Sigmoid colon (tissue), 7 donors: ENCODE results near the gene ROBO3. TPM values are rescaled to one million over a fixed set of nuclear protein-coding genes. Genes with fewer than 3 reads are reported as not detected.

ENCODE experiments used
- DNase-seq: peaks from one replicate; pipeline ENCODE4 v3.0.0-alpha.2; 2019
- H3K27ac ChIP-seq, 4 donors: fragments of 200-600 bp; sonication (generic); one replicate each; pipeline ENCODE4 v1.5.1; 2016 to 2019; ENCODE audit warnings: mild to moderate bottlenecking in 1 of 4
- H3K27me3 ChIP-seq, 3 donors: fragments of 200-600 bp; sonication (generic); one replicate each; pipeline ENCODE4 v1.5.1; 2019; ENCODE audit warnings: mild to moderate bottlenecking in 1 of 3
- H3K36me3 ChIP-seq, 4 donors: fragments of 200-600 bp; sonication (generic); one replicate each; pipeline ENCODE4 v1.5.1; 2016 to 2019
- H3K4me1 ChIP-seq, 4 donors: fragments of 200-600 bp; sonication (generic); one replicate each; pipeline ENCODE4 v1.5.1; 2017 to 2019
- H3K4me3 ChIP-seq, 4 donors: fragments of 200-600 bp; sonication (generic); one replicate each; pipeline ENCODE4 v1.5.1; 2017 to 2019; ENCODE audit warnings: mild to moderate bottlenecking in 2 of 4, moderate library complexity in 1 of 4
- H3K9me3 ChIP-seq, 4 donors: fragments of 200-600 bp in 3 of 4; sonication (generic) in 3 of 4; one replicate each; pipeline versions ENCODE4 v1.5.1 to v1.6.1; 2013 to 2019
- EP300 ChIP-seq, 4 donors: sonication (generic); formaldehyde crosslinking; IDR thresholded peaks; one replicate each; pipeline ENCODE4 v1.6.1; 2017; ENCODE audit warnings: antibody characterized with exemption in 4 of 4
- POLR2A ChIP-seq, 2 donors: fragments of 450-650 bp; IDR thresholded peaks; one replicate each; pipeline ENCODE4 v1.6.1; 2016; ENCODE audit warnings: antibody characterized with exemption in 2 of 2, mild to moderate bottlenecking in 2 of 2, moderate library complexity in 2 of 2
- POLR2AphosphoS5 ChIP-seq, 4 donors: sonication (generic); formaldehyde crosslinking; IDR thresholded peaks; one replicate each; pipeline ENCODE4 v1.6.1; 2017; ENCODE audit warnings: antibody characterized with exemption in 4 of 4
- WGBS, 2 donors: extraction: QIAGEN DNeasy Blood & Tissue Kit; methylation state at CpG; one replicate each; pipeline ENCODE4 v1.1.7; 2013; 5-methylcytosine and 5-hydroxymethylcytosine counted together
- intact Hi-C: fragments of 100-400 bp; cut with DNase I; formaldehyde crosslinking; loops from one replicate; pipeline ENCODE4 v1.15.1; 2023
- polyA plus RNA-seq, 3 donors: library from polyadenylated mRNA; stranded (reverse); fragments of 200-250 nt; gene quantifications; one replicate each; pipeline ENCODE4 v1.2.3, GENCODE V29; 2013
- total RNA-seq, 4 donors: library from RNA; depleted of rRNA; stranded (reverse); fragments of >200 nt; gene quantifications; one replicate each; pipeline ENCODE4 v1.1.0, GENCODE V29; 2016
- TF ChIP-seq, protein P1 (sequence below), 4 experiments: fragments of 450-650 bp in 3 of 4; fragments of 200-600 bp in 1 of 4; IDR thresholded peaks; one replicate each; pipeline ENCODE4 v1.5.1; 2016 to 2019; ENCODE audit warnings: antibody characterized with exemption in 4 of 4, mild to moderate bottlenecking in 3 of 4, moderate library complexity in 2 of 4
- donor health status: healthy with polysubstance abuse.
- donor health status: Bipolar disorder and iron deficiency.
- donor health status: healthy.

Gene ROBO3
- total and polyA plus RNA-seq, 7 donors = 1.6 to 37.7 (median 9.1) TPM

DNA sequence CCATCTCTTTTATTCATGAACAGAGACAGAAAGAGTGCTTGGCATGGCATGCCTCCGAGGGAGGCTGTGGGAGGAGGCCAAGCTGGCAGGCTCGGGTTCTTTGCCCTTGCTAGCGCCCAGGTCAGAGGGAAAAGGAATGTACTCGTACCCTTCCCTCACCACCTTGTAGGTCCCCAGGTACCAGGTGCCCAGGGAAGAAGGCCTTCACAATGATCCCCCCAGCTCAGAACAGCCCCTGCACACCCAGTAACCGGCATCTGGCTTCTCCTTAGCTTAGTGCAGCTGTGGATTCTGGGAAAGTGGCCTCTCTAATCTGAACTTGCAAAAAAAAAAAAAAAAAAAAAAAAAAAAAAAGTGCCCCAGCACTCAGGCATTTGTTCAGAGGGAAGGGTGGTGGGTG is 55.1 kb downstream of the ROBO3 start:
- peaks cover 5 to 12% (median 6%) of the 10 kb centered on the region in 3 donors for H3K27me3 ChIP-seq
- no peaks in the 10 kb centered on the region for H3K9me3 ChIP-seq
- 91 to 95% methylated on average over 5 of the region's 5 CpGs for WGBS, 2 donors
- no peak for TF ChIP-seq EP300 (IDR thresholded peaks at IDR 0.05)
- no peak for TF ChIP-seq POLR2A (IDR thresholded peaks at IDR 0.05)
- TF ChIP-seq POLR2AphosphoS5 (IDR thresholded peaks at IDR 0.05) = no peak
- TF ChIP-seq, protein P1, sequence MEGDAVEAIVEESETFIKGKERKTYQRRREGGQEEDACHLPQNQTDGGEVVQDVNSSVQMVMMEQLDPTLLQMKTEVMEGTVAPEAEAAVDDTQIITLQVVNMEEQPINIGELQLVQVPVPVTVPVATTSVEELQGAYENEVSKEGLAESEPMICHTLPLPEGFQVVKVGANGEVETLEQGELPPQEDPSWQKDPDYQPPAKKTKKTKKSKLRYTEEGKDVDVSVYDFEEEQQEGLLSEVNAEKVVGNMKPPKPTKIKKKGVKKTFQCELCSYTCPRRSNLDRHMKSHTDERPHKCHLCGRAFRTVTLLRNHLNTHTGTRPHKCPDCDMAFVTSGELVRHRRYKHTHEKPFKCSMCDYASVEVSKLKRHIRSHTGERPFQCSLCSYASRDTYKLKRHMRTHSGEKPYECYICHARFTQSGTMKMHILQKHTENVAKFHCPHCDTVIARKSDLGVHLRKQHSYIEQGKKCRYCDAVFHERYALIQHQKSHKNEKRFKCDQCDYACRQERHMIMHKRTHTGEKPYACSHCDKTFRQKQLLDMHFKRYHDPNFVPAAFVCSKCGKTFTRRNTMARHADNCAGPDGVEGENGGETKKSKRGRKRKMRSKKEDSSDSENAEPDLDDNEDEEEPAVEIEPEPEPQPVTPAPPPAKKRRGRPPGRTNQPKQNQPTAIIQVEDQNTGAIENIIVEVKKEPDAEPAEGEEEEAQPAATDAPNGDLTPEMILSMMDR (IDR thresholded peaks at IDR 0.05) = no peak
- H3K4me1 ChIP-seq = peaks cover 0 to 11% (median 6%) of the 10 kb centered on the region in 4 donors
- no peak for DNase-seq
- intact Hi-C loops = no loop called here
- H3K4me3 ChIP-seq = peak overlapping the region in 2 of 4 donors; percentile 46 to 52
- no peaks in the 10 kb centered on the region for H3K36me3 ChIP-seq
- H3K27ac ChIP-seq = no peak overlapping the region

DNA sequence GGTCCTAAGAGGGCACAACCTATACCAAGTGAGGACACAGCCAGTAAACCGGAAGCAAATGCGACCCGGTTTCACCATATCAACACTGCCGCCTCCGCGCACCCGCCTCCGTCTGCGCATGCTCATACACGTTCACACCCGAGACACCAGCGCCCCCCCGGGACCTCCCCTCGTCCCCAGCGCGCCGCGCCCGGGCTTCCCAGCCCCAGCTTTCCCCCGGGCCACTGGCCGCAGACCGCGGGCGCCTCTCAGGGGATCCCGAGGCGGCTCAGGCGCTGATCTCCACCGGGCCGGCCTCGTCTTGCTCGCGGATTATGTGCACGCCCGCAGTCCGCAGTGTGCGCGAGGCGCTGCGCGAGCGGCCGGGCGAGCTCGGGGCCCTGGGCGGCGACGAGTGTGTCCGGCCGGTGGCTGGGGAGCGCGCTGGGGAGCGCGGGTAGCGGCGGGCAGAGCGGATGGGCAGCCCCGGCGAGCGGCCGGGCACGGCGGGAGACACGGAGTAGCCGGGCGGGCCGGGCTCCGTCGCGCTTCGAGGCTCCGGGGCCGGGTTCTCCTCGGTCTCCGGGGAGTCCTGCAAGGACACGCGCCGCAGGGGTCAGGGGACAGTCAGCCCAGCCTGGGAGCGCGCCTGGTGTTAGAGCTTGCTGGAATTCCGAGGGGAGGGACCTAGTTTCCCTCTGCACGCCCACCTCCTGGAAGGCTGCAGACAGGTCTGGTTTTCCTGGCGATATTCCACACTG is 55.8 kb downstream of the ROBO3 start:
- peak overlapping the region; percentile 15 to 52 (median 45) for H3K4me3 ChIP-seq
- WGBS, 2 donors = 8 to 32% methylated on average over 82 of the region's 82 CpGs
- H3K4me1 ChIP-seq = peaks cover 0 to 11% (median 6%) of the 10 kb centered on the region in 4 donors
- H3K27me3 ChIP-seq = peaks cover 5 to 12% (median 6%) of the 10 kb centered on the region in 3 donors
- H3K27ac ChIP-seq = peak overlapping the region in 3 of 4 donors; percentile 28 to 45 (median 33)
- H3K36me3 ChIP-seq = no peaks in the 10 kb centered on the region
- peak; percentile 81 for DNase-seq
- no peaks in the 10 kb centered on the region for H3K9me3 ChIP-seq
- no peak for TF ChIP-seq POLR2AphosphoS5 (IDR thresholded peaks at IDR 0.05)
- TF ChIP-seq, protein P1 (IDR thresholded peaks at IDR 0.05) = no peak
- no peak for TF ChIP-seq POLR2A (IDR thresholded peaks at IDR 0.05)
- intact Hi-C loops = no loop called here

DNA sequence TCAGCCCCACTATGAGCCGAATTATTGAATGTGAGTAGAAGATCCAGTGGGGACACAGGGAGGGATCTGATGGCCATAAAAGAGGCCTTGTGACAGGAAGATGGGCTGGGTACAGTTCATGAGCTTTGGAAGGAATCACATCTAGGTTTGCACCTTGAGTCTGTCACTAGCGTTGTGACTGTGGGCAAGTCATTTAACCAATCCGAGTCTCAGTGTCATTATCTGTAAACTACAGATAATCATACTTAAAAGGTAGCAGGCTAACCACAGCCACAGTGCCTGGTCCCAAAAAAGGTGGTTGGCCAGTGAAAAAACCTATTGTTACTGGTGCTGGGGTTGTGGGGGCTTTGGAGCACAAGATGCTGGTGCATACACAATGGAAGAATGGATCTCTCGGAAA is 57.6 kb downstream of the ROBO3 start:
- no peaks in the 10 kb centered on the region for H3K36me3 ChIP-seq
- WGBS, 2 donors = 83 to 86% methylated on average over 4 of the region's 4 CpGs
- no peaks in the 10 kb centered on the region for H3K9me3 ChIP-seq
- TF ChIP-seq POLR2AphosphoS5 (IDR thresholded peaks at IDR 0.05) (no peak), POLR2A (IDR thresholded peaks at IDR 0.05) (no peak), EP300 (IDR thresholded peaks at IDR 0.05) (no peak)
- TF ChIP-seq, protein P1 (IDR thresholded peaks at IDR 0.05) = no peak
- no peak overlapping the region for H3K4me3 ChIP-seq
- H3K4me1 ChIP-seq = peaks cover 0 to 11% (median 6%) of the 10 kb centered on the region in 4 donors
- peaks cover 5 to 12% (median 6%) of the 10 kb centered on the region in 3 donors for H3K27me3 ChIP-seq
- no peak overlapping the region for H3K27ac ChIP-seq
- DNase-seq = no peak
- intact Hi-C loops = no loop called here

DNA sequence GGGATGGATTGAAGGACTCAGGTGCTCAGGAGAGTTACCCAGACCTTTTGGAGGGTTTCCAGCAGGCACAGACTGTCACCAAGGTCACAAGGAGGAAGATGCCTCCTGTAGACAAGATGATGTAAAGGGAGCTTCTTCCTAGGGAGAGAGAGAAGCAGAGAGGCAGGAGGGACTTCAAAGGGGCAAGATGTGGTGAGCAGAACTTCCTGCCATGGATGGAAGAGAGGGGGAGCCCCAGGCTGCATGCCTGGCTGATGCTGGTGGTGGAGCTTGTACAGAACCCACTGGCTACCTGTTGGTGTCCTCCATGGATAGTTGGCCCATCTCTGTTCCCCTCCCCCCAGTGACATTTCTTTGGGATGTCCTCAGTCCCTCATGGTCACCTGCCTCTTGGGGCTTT is 58.1 kb downstream of the ROBO3 start:
- H3K27ac ChIP-seq = no peak overlapping the region
- intact Hi-C loops = no loop called here

More for the DNA sequence above, 58.1 kb downstream of the ROBO3 start:
- Histone ChIP-seq H3K9me3 (no peaks in the 10 kb centered on the region), H3K4me1 (peaks cover 0 to 11% (median 6%) of the 10 kb centered on the region in 4 donors), H3K4me3 (no peak overlapping the region), H3K27me3 (peaks cover 5 to 12% (median 6%) of the 10 kb centered on the region in 3 donors), H3K36me3 (no peaks in the 10 kb centered on the region)
- TF ChIP-seq POLR2A (IDR thresholded peaks at IDR 0.05) (no peak), EP300 (IDR thresholded peaks at IDR 0.05) (no peak), POLR2AphosphoS5 (IDR thresholded peaks at IDR 0.05) (no peak)
- TF ChIP-seq, protein P1 (IDR thresholded peaks at IDR 0.05) = no peak
- no peak for DNase-seq
